BJ (cell line): ENCODE data around the gene RHBG. TPM values are rescaled to one million over a fixed set of nuclear protein-coding genes. Genes with fewer than 3 reads are reported as not detected.

Source experiments
- CTCF ChIA-PET: fragments of 350-600 bp; formaldehyde crosslinking; extraction: SDS; loops from one replicate; lab custom pipeline; 2021; ENCODE audit warnings: antibody characterized with exemption, inconsistent platforms; lab: Yijun Ruan, JAX
- POLR2A ChIA-PET: fragments of 300-600 bp; sonication (Branson Sonifier 250); formaldehyde crosslinking; extraction: SDS; loops from one replicate; lab custom pipeline; 2021; ENCODE audit warnings: antibody characterized with exemption; lab: Charles Lee
- DNase-seq: peaks from one replicate; pipeline ENCODE4 v3.0.0-alpha.2; 2011; ENCODE audit warnings: low read depth
- H3K27me3 ChIP-seq: 2 replicates; pipeline ENCODE4 v1.6.0; 2011; ENCODE audit warnings: low read length; ENCODE audit not compliant: control insufficient read depth, insufficient read depth
- H3K36me3 ChIP-seq: 2 replicates; pipeline ENCODE4 v1.5.1; 2011; ENCODE audit warnings: low read length; ENCODE audit not compliant: control insufficient read depth, insufficient read depth
- H3K4me3 ChIP-seq: 2 replicates; pipeline ENCODE4 v1.5.1; 2011; ENCODE audit warnings: low read depth, mild to moderate bottlenecking, control low read depth, low read length
- polyA plus RNA-seq: library from polyadenylated mRNA; depleted of rRNA; stranded (reverse); fragments of >200 nt; gene quantifications from 2 replicates; pipeline ENCODE4 v1.2.3, GENCODE V29; 2011
- TF ChIP-seq, protein P1 (sequence below): IDR thresholded peaks from 2 replicates; pipeline ENCODE4 v1.5.1; 2011; ENCODE audit warnings: low read depth, mild to moderate bottlenecking, control low read depth, inconsistent platforms, low read length, moderate library complexity; ENCODE audit not compliant: insufficient read depth

Gene RHBG
- polyA plus RNA-seq, 1 experiment = not detected

DNA sequence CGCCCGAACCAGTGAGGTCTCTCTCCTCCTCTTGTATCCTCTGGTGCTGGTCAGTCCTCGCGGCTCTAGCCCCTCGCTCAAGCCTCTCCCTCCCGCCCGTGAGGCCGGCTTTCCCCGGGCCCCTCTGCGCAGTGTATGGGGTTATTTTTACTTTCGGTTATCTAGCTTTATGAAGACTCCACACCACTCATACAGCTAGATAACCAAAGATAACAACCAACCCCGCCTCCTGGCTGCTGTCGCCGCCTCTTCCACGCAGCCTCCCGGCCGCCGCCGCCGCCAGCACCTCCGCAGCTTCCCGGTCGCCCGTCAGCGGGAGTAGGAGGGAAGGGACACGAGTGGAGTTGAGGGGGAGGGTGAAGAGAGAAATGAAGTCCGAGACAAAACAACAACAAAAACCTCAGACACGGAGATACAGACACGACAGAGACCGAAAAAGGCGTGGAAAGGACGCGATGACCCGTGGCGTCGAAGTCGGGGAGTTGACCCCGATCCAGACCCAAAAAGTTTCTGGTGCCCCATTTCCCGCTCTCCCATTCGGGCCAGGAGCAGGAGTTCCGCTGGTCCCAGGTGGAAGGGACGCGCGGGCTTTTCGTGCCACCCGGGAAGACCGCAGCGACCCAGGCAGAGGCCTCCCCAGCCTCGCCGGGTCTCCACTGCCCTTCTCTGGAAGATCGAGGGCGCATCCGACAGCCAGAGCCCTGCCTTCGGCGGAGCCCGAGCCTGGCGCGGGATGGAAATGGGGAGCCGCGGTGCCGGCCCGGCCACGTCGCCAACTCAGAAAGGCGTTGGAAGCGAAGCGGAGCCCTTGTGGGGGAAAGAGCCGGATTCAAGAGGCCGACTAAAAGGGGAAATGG, 51.4 kb downstream of the RHBG start:
- CTCF ChIA-PET = interaction anchor here (0.8 to 2.3 kb wide), 6 partner anchors 9 to 654 kb away, joined by 3 to 13 read pairs (median 6); no protein-coding TSS in a partner anchor
- no peaks in the 10 kb centered on the region for H3K36me3 ChIP-seq
- DNase-seq = no peak
- no peak overlapping the region for H3K4me3 ChIP-seq
- TF ChIP-seq, protein P1, sequence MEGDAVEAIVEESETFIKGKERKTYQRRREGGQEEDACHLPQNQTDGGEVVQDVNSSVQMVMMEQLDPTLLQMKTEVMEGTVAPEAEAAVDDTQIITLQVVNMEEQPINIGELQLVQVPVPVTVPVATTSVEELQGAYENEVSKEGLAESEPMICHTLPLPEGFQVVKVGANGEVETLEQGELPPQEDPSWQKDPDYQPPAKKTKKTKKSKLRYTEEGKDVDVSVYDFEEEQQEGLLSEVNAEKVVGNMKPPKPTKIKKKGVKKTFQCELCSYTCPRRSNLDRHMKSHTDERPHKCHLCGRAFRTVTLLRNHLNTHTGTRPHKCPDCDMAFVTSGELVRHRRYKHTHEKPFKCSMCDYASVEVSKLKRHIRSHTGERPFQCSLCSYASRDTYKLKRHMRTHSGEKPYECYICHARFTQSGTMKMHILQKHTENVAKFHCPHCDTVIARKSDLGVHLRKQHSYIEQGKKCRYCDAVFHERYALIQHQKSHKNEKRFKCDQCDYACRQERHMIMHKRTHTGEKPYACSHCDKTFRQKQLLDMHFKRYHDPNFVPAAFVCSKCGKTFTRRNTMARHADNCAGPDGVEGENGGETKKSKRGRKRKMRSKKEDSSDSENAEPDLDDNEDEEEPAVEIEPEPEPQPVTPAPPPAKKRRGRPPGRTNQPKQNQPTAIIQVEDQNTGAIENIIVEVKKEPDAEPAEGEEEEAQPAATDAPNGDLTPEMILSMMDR = no peak
- H3K27me3 ChIP-seq = peaks cover 65% of the 10 kb centered on the region
- POLR2A ChIA-PET = no interaction called here

DNA sequence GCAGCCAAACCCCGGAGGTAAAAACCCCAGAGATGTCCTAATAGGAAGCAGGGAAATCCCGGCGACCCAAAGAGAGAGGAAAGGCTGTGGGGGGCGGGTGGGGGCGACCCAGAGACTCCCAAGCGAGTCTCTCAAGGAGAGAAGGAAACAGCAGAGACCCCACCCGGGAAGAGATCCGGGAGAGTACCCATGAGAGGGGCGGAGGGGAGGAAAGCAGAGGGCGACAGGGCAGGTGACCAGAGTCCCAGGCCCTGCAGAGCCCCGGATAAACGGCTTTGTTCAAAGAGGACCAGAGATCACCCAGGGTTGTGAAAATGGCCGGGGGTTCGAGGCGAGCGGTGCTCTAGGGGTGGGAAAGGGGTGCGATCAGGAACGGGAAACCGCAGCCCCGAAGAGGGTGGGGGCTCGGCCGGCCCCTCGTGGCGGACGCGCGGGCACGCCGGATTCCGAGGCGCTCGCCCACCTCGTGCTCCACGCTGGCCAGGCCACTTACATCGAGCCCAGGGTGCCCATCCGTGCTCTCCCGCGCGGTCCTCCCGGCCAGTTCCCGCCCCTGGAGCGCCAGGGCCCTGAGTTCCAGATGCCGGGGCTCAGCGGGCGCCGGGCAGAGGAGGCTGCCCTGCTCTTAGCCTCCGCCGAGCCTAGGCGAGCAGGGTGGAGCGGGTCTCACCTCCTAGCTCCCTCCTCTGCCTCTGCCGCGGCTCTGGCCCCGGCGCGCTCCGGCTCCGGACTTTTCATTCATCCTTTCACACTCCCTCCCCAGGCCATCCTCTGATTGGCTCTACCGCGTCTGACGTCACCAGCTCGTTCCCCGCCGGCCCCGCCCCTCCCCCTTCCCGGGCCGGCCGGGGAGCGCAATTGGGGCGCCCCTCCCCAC, 52.3 kb downstream of the RHBG start:
- TF ChIP-seq, protein P1 = no peak
- no peak for DNase-seq
- no peaks in the 10 kb centered on the region for H3K36me3 ChIP-seq
- CTCF ChIA-PET = interaction anchor here (2.1 kb wide), 1 partner anchor 35 kb away, joined by 12 read pairs; no protein-coding TSS in a partner anchor
- H3K27me3 ChIP-seq = peaks cover 69% of the 10 kb centered on the region
- POLR2A ChIA-PET = interaction anchor here (0.6 kb wide), 1 partner anchor 24 kb away, joined by 5 read pairs; no protein-coding TSS in a partner anchor
- H3K4me3 ChIP-seq = no peak overlapping the region; the same call in 1 of the 2 replicates

DNA sequence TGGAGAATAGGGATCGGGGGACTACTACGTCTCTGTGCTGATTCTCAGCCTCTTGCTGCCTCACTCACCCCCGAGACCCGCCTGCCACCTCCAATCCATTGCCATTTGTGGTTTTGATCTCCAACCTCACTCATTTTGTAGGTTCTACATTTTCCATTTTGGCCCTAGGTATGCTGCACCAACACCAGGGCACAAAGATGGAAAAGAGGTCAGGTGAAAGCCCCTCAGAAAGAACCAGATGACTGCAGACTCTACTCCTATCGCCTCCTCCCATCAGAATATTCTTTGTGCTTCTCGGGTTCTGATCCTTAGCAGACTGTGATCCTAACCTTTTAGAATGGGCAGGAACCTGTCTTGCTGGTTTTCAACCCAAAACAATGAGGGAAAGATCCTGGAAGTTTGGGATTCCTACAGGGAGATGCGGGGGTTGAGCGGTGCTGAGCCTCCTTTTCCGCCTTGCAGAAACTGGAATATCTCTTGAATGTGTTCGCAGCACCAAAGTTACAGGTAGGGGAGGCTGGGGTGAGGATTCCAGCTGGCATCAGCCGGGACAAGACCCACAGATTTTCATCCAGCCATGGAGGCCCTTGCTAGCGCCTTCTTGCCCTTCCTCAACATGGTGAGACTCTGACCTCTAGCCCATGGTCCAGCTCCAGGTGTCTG, 53.1 kb downstream of the RHBG start:
- H3K27me3 ChIP-seq = peaks cover 74% of the 10 kb centered on the region
- no peak overlapping the region for H3K4me3 ChIP-seq
- no peak for DNase-seq
- POLR2A ChIA-PET = interaction anchor here (0.6 kb wide), 1 partner anchor 25 kb away, joined by 5 read pairs; no protein-coding TSS in a partner anchor
- CTCF ChIA-PET = interaction anchor here (0.7 to 2.1 kb wide), 3 partner anchors 12 to 36 kb away, joined by 4 to 12 read pairs (median 6); no protein-coding TSS in a partner anchor
- no peaks in the 10 kb centered on the region for H3K36me3 ChIP-seq
- TF ChIP-seq, protein P1 = no peak

DNA sequence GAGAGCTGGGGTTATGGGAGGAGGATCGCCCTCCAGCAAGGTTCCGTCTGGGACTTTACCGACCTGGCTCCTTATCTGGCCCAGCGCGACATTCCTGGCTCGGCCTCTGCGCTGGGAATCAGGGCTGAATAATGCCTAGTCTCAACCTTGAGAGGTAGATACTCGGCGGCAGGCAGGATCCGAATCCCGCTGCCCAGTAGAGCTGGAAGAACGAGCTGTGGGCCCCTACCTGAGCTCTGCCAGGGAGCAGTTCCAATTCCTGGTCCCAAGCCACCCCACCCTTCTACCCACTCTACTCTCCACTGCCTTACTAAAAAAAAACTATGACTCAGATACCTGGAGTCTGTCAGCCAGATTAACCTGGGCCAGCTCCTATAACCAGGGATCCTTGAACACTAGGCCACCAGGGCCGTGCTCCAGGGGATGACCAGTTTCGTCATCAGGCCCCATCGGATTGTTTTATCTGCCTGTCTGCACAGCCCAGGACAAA, 53.6 kb downstream of the RHBG start:
- H3K27me3 ChIP-seq = peaks cover 75% of the 10 kb centered on the region
- no peaks in the 10 kb centered on the region for H3K36me3 ChIP-seq
- no peak overlapping the region for H3K4me3 ChIP-seq
- TF ChIP-seq, protein P1 = no peak
- ChIA-PET POLR2A (no interaction called here), CTCF (interaction anchor here (0.7 to 2.1 kb wide), 4 partner anchors 11 to 40 kb away, joined by 3 to 12 read pairs (median 5); no protein-coding TSS in a partner anchor)
- no peak for DNase-seq
